AG04450 (cell line): ENCODE measurements around the gene RAB27A. TPM values are rescaled to one million over a fixed set of nuclear protein-coding genes. Genes with fewer than 3 reads are reported as not detected.

Experiments
- CTCF ChIA-PET: fragments of 300-600, 350-600 bp; formaldehyde crosslinking; extraction: SDS; loops from one replicate; lab custom pipeline; 2022; ENCODE audit warnings: antibody characterized with exemption, inconsistent platforms; lab: Charles Lee
- POLR2A ChIA-PET: fragments of 350-600 bp; formaldehyde crosslinking; extraction: SDS; loops from one replicate; lab custom pipeline; 2021; ENCODE audit warnings: antibody characterized with exemption, inconsistent platforms; lab: Yijun Ruan, JAX
- DNase-seq: peaks from one replicate; pipeline ENCODE4 v3.0.0-alpha.2; 2011; ENCODE audit warnings: low read depth, low spot score
- H3K27ac ChIP-seq: one replicate; pipeline ENCODE4 v1.5.1; 2012; ENCODE audit warnings: low read depth, low read length, control low read depth
- H3K27me3 ChIP-seq: one replicate; pipeline ENCODE4 v1.6.0; 2012; ENCODE audit warnings: low read length; ENCODE audit not compliant: control insufficient read depth, insufficient read depth
- H3K4me3 ChIP-seq: 2 replicates; pipeline ENCODE4 v1.5.1; 2011; ENCODE audit warnings: mild to moderate bottlenecking, low read depth, low read length, control low read depth
- H3K9me3 ChIP-seq: 2 replicates; pipeline ENCODE4 v1.5.1; 2012; ENCODE audit warnings: low read length; ENCODE audit not compliant: control insufficient read depth, insufficient read depth
- CTCF ChIP-seq: IDR thresholded peaks from 2 replicates; pipeline ENCODE4 v1.5.1; 2011; ENCODE audit warnings: low read depth, low read length, control low read depth, inconsistent platforms
- polyA plus RNA-seq: library from polyadenylated mRNA; depleted of rRNA; stranded (reverse); fragments of >200 nt; gene quantifications from 2 replicates; pipeline ENCODE4 v1.2.3, GENCODE V29; 2011

Gene RAB27A
- polyA plus RNA-seq, 1 experiment = 34.8 TPM

GRCh38 chr15:55277116-55277564 is 12.5 kb downstream of the RAB27A start:
- CTCF ChIA-PET = interaction anchor here (0.6 to 1.1 kb wide), 3 partner anchors 14 to 158 kb away, joined by 3 to 6 read pairs (median 3); no protein-coding TSS in a partner anchor
- TF ChIP-seq CTCF = no peak
- H3K9me3 ChIP-seq = no peaks in the 10 kb centered on the region
- DNase-seq = peak; percentile 32
- H3K27me3 ChIP-seq = no peaks in the 10 kb centered on the region
- H3K4me3 ChIP-seq = no peak overlapping the region
- H3K27ac ChIP-seq = no peak overlapping the region
- POLR2A ChIA-PET = no interaction called here

DNA sequence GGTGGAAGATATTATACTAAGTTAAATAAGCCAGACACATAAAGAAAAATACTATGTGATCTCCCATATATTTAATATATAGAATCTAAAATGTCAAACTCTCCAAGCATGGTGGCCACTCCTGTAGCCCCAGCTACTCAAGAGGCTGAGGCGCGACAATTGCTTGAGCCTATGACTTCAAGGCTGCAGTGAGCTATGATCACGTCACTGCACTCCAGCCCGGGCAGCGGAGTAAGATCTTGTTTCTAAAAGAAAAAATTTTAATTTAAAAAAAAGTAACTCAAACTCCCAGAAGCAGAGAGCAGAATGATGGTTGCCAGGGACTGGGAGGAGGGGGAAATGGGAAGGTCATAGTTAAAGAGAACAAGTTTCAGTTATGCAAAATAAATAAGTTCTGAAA is 13.3 kb downstream of the RAB27A start:
- H3K27me3 ChIP-seq = no peaks in the 10 kb centered on the region
- H3K9me3 ChIP-seq = no peaks in the 10 kb centered on the region
- CTCF ChIA-PET = interaction anchor here (1.0 kb wide), 1 partner anchor 159 kb away, joined by 3 read pairs; no protein-coding TSS in a partner anchor
- no peak for DNase-seq
- POLR2A ChIA-PET = no interaction called here
- H3K4me3 ChIP-seq = no peak overlapping the region
- H3K27ac ChIP-seq = no peak overlapping the region
- TF ChIP-seq CTCF = no peak

- DNase-seq = no peak
- no peak overlapping the region for H3K27ac ChIP-seq
- ChIA-PET CTCF (no interaction called here), POLR2A (no interaction called here)
- TF ChIP-seq CTCF = no peak
- no peak overlapping the region for H3K4me3 ChIP-seq
- no peaks in the 10 kb centered on the region for H3K9me3 ChIP-seq
- H3K27me3 ChIP-seq = no peaks in the 10 kb centered on the region
Measured at GRCh38 chr15:55270291-55270690, 19.3 kb downstream of the RAB27A start.

GRCh38 chr15:55268176-55268695 is 21.4 kb downstream of the RAB27A start:
- ChIA-PET POLR2A (no interaction called here), CTCF (interaction anchor here (1.0 kb wide), 1 partner anchor 23 kb away, joined by 3 read pairs; no protein-coding TSS in a partner anchor)
- H3K9me3 ChIP-seq = no peaks in the 10 kb centered on the region
- TF ChIP-seq CTCF = no peak
- no peak overlapping the region for H3K27ac ChIP-seq
- no peak overlapping the region for H3K4me3 ChIP-seq
- no peaks in the 10 kb centered on the region for H3K27me3 ChIP-seq
- DNase-seq = no peak

- no peak for TF ChIP-seq CTCF
- POLR2A ChIA-PET = interaction anchor here (0.6 to 1.1 kb wide), 4 partner anchors 15 to 141 kb away, joined by 3 read pairs; partner anchors contain the start of genes CCPG1 and PIERCE2
- no peak for DNase-seq
- H3K9me3 ChIP-seq = no peaks in the 10 kb centered on the region
- no peak overlapping the region; the same call in 1 of the 2 replicates for H3K4me3 ChIP-seq
- no peaks in the 10 kb centered on the region for H3K27me3 ChIP-seq
- H3K27ac ChIP-seq = peak overlapping the region; percentile 68
- CTCF ChIA-PET = interaction anchor here (0.8 to 1.5 kb wide), 5 partner anchors 10 to 172 kb away, joined by 3 to 13 read pairs (median 4); no protein-coding TSS in a partner anchor
Measured at GRCh38 chr15:55267401-55268175, 22.0 kb downstream of the RAB27A start.
